Mesenchymal stem cell (in vitro differentiated cells and primary cell): ENCODE measurements around the gene OR9A2.

Experiments used
- DNase-seq: peaks from one replicate; pipeline ENCODE4 v3.0.0-alpha.2; 2013
- H2AFZ ChIP-seq: one replicate; pipeline ENCODE4 v1.6.1; 2013; ENCODE audit warnings: low read depth, mild to moderate bottlenecking, control low read depth, inconsistent platforms, low read length, moderate library complexity
- H2AK5ac ChIP-seq: 2 replicates; pipeline ENCODE4 v1.6.1; 2013; ENCODE audit warnings: low read length, moderate library complexity, mild to moderate bottlenecking, inconsistent platforms; ENCODE audit not compliant: severe bottlenecking
- H2BK120ac ChIP-seq: one replicate; pipeline ENCODE4 v1.6.1; 2013; ENCODE audit warnings: low read depth, mild to moderate bottlenecking, inconsistent platforms, low read length, moderate library complexity
- H2BK12ac ChIP-seq, 2 experiments: one replicate each; pipeline ENCODE4 v1.6.1; 2013; ENCODE audit warnings: inconsistent platforms in 2 of 2, low read length in 2 of 2, mild to moderate bottlenecking in 2 of 2, moderate library complexity in 2 of 2, control low read depth in 1 of 2
- H2BK15ac ChIP-seq: one replicate; pipeline ENCODE4 v1.6.1; 2013; ENCODE audit warnings: mild to moderate bottlenecking, low read depth, inconsistent platforms; ENCODE audit not compliant: poor library complexity, severe bottlenecking
- H2BK5ac ChIP-seq: 2 replicates; pipeline ENCODE4 v1.6.1; 2013; ENCODE audit warnings: low read depth, mild to moderate bottlenecking, low read length, control low read depth, inconsistent platforms; ENCODE audit not compliant: poor library complexity, severe bottlenecking
- H3K14ac ChIP-seq, 2 experiments: one replicate each; pipeline ENCODE4 v1.6.1; 2013; ENCODE audit warnings: inconsistent platforms in 2 of 2, low read length in 2 of 2, control low read depth in 1 of 2, mild to moderate bottlenecking in 1 of 2, moderate library complexity in 1 of 2
- H3K18ac ChIP-seq, 2 experiments: one replicate each; pipeline ENCODE4 v1.6.1; 2013; ENCODE audit warnings: inconsistent platforms in 2 of 2, low read length in 2 of 2, control low read depth in 1 of 2, low read depth in 1 of 2, mild to moderate bottlenecking in 1 of 2
- H3K23ac ChIP-seq, 2 experiments: one replicate each; pipeline ENCODE4 v1.6.1; 2013; ENCODE audit warnings: inconsistent platforms in 2 of 2, low read length in 2 of 2, mild to moderate bottlenecking in 2 of 2, moderate library complexity in 2 of 2, control low read depth in 1 of 2
- H3K27ac ChIP-seq: 2 replicates; pipeline ENCODE4 v1.5.1; 2013; ENCODE audit warnings: mild to moderate bottlenecking, moderate library complexity, low read length, control low read depth, inconsistent platforms; ENCODE audit not compliant: poor library complexity, severe bottlenecking
- H3K27me3 ChIP-seq, 2 experiments: 2 replicates each; pipeline versions ENCODE4 v1.6.1 to v1.7.0; 2013; ENCODE audit warnings: low read length in 2 of 2, mild to moderate bottlenecking in 2 of 2, moderate library complexity in 2 of 2, control low read depth in 1 of 2, inconsistent platforms in 1 of 2; ENCODE audit not compliant: control insufficient read depth in 1 of 2, insufficient read depth in 1 of 2
- H3K36me3 ChIP-seq, 2 experiments: 2 replicates each; pipeline versions ENCODE4 v1.6.1 to v1.7.0; 2013; ENCODE audit warnings: low read length in 2 of 2, control low read depth in 1 of 2, inconsistent platforms in 1 of 2, low read depth in 1 of 2, mild to moderate bottlenecking in 1 of 2; ENCODE audit not compliant: insufficient read depth in 2 of 2, control insufficient read depth in 1 of 2
- H3K4ac ChIP-seq, 2 experiments: one replicate each; pipeline ENCODE4 v1.6.1; 2013; ENCODE audit warnings: inconsistent platforms in 2 of 2, low read length in 2 of 2, mild to moderate bottlenecking in 2 of 2, moderate library complexity in 2 of 2, control low read depth in 1 of 2, low read depth in 1 of 2
- H3K4me1 ChIP-seq: 2 replicates; pipeline ENCODE4 v1.6.1; 2013; ENCODE audit warnings: low read depth, low read length, control low read depth; ENCODE audit not compliant: control insufficient read depth, insufficient read depth
- H3K4me2 ChIP-seq: 2 replicates; pipeline ENCODE4 v1.6.1; 2013; ENCODE audit warnings: low read length, mild to moderate bottlenecking, inconsistent platforms; ENCODE audit not compliant: poor library complexity, severe bottlenecking
- H3K4me3 ChIP-seq, 2 experiments: 2 replicates each; pipeline versions ENCODE4 v1.5.1 to v1.7.0; 2013; ENCODE audit warnings: low read length in 2 of 2, mild to moderate bottlenecking in 2 of 2, control low read depth in 1 of 2, low read depth in 1 of 2; ENCODE audit not compliant: insufficient read depth in 1 of 2
- H3K79me1 ChIP-seq: replicated peaks from 2 replicates; pipeline ENCODE4 v1.6.1; 2013; ENCODE audit warnings: mild to moderate bottlenecking, control low read depth, low read length, inconsistent platforms; ENCODE audit not compliant: poor library complexity, severe bottlenecking
- H3K9ac ChIP-seq: 2 replicates; pipeline ENCODE4 v1.7.0; 2013; ENCODE audit warnings: mild to moderate bottlenecking, low read length, moderate library complexity
- H3K9me3 ChIP-seq: 2 replicates; pipeline ENCODE4 v1.7.0; 2013; ENCODE audit warnings: mild to moderate bottlenecking, low read length; ENCODE audit not compliant: control insufficient read depth
- H4K8ac ChIP-seq: one replicate; pipeline ENCODE4 v1.6.1; 2013; ENCODE audit warnings: inconsistent platforms, mild to moderate bottlenecking, low read length, moderate library complexity
- H4K91ac ChIP-seq: one replicate; pipeline ENCODE4 v1.6.1; 2013; ENCODE audit warnings: mild to moderate bottlenecking, low read length, inconsistent platforms
- WGBS: methylation state at CpG from one replicate; pipeline ENCODE4 v1.1.7; 2013; ENCODE audit warnings: mixed read lengths; 5-methylcytosine and 5-hydroxymethylcytosine counted together

OR9A2 gene

GRCh38 chr7:143000648-143001047 is 26.3 kb downstream of the OR9A2 start:
- WGBS: no CpG with 5 or more reads among the region's 2 CpGs
- no peak overlapping the region for H4K91ac ChIP-seq

GRCh38 chr7:142999793-143000192 is 27.1 kb downstream of the OR9A2 start:
- no peak overlapping the region for H2BK12ac ChIP-seq
- H3K9me3 ChIP-seq: no peaks in the 10 kb centered on the region
- no peak overlapping the region for H3K18ac ChIP-seq
- H3K14ac ChIP-seq: no peak overlapping the region
- H3K4me1 ChIP-seq: no peaks in the 10 kb centered on the region
- H2BK15ac ChIP-seq: no peak overlapping the region
- H3K4me2 ChIP-seq: no peak overlapping the region
- no peak overlapping the region for H3K9ac ChIP-seq
- no peak overlapping the region for H2BK5ac ChIP-seq
- no peaks in the 10 kb centered on the region for H3K79me1 ChIP-seq
- no peak overlapping the region for H2AFZ ChIP-seq
- H3K4me3 ChIP-seq: no peak overlapping the region
- no peak overlapping the region for H2AK5ac ChIP-seq
- H2BK120ac ChIP-seq: no peak overlapping the region
- peaks cover 0 to 5% of the 10 kb centered on the region in 2 experiments for H3K27me3 ChIP-seq
- H3K4ac ChIP-seq: no peak overlapping the region
- H3K23ac ChIP-seq: no peak overlapping the region
- H3K36me3 ChIP-seq: no peaks in the 10 kb centered on the region
- no peak overlapping the region for H4K8ac ChIP-seq
- H4K91ac ChIP-seq: no peak overlapping the region
- no peak overlapping the region for H3K27ac ChIP-seq
- DNase-seq: no peak

More at GRCh38 chr7:143000648-143001047, 26.3 kb downstream of the OR9A2 start:
- Histone ChIP-seq H3K23ac (no peak overlapping the region), H2AFZ (no peak overlapping the region), H4K8ac (no peak overlapping the region), H3K4ac (no peak overlapping the region), H2BK5ac (no peak overlapping the region), H3K14ac (no peak overlapping the region), H2BK120ac (no peak overlapping the region), H2AK5ac (no peak overlapping the region), H2BK15ac (no peak overlapping the region), H3K18ac (no peak overlapping the region), H3K36me3 (no peaks in the 10 kb centered on the region), H3K9me3 (no peaks in the 10 kb centered on the region), H3K4me3 (no peak overlapping the region), H3K79me1 (no peaks in the 10 kb centered on the region), H3K4me1 (no peaks in the 10 kb centered on the region), H3K27ac (no peak overlapping the region), H3K4me2 (no peak overlapping the region), H3K27me3 (peaks cover 0 to 6% of the 10 kb centered on the region in 2 experiments), H3K9ac (no peak overlapping the region), H2BK12ac (no peak overlapping the region)
- no peak for DNase-seq

- Histone ChIP-seq H3K36me3 (no peaks in the 10 kb centered on the region), H2BK5ac (no peak overlapping the region), H3K27me3 (no peaks in the 10 kb centered on the region), H3K4me3 (no peak overlapping the region), H2AFZ (no peak overlapping the region), H2BK120ac (no peak overlapping the region), H3K79me1 (no peaks in the 10 kb centered on the region), H3K27ac (no peak overlapping the region), H3K14ac (no peak overlapping the region), H2BK15ac (no peak overlapping the region), H4K91ac (no peak overlapping the region), H3K4me1 (no peaks in the 10 kb centered on the region), H3K4me2 (no peak overlapping the region), H2AK5ac (no peak overlapping the region), H3K9me3 (no peaks in the 10 kb centered on the region), H3K18ac (no peak overlapping the region), H3K23ac (no peak overlapping the region), H3K4ac (no peak overlapping the region), H4K8ac (no peak overlapping the region), H2BK12ac (no peak overlapping the region), H3K9ac (no peak overlapping the region)
- WGBS: 87% methylated on average over 5 of the region's 6 CpGs
- no peak for DNase-seq
Measured at GRCh38 chr7:142998966-142999365, 28.0 kb downstream of the OR9A2 start.

GRCh38 chr7:142997456-142997989 is 29.4 kb downstream of the OR9A2 start:
- Histone ChIP-seq H3K14ac (no peak overlapping the region), H3K4ac (no peak overlapping the region), H2AK5ac (no peak overlapping the region), H4K91ac (no peak overlapping the region), H3K36me3 (no peaks in the 10 kb centered on the region), H2BK12ac (no peak overlapping the region), H2BK5ac (no peak overlapping the region), H3K9ac (no peak overlapping the region), H3K9me3 (no peaks in the 10 kb centered on the region), H3K4me3 (no peak overlapping the region), H3K27ac (no peak overlapping the region), H2AFZ (no peak overlapping the region), H3K79me1 (no peaks in the 10 kb centered on the region), H4K8ac (no peak overlapping the region), H3K23ac (no peak overlapping the region), H3K27me3 (no peaks in the 10 kb centered on the region), H2BK120ac (no peak overlapping the region), H3K18ac (no peak overlapping the region), H3K4me1 (no peaks in the 10 kb centered on the region), H2BK15ac (no peak overlapping the region), H3K4me2 (no peak overlapping the region)
- 40% methylated on average over 3 of the region's 4 CpGs for WGBS
- DNase-seq: no peak
